GM12878 (cell line): ENCODE measurements around the gene INTS7. TPM values are rescaled to one million over a fixed set of nuclear protein-coding genes. Genes with fewer than 3 reads are reported as not detected.

Source experiments
- ATAC-seq: fragments of 200-7000 bp; cut with Tn5 transposase; 3 replicates; pipeline ENCODE4 v1.9.1; 2020; ENCODE audit warnings: mild to moderate bottlenecking, moderate library complexity
- BruUV-seq: library from RNA; stranded (reverse); fragments of 400-500 nt; replicated peaks from 2 replicates; lab custom pipeline; 2021; lab: Mats Ljungman, UMichigan
- CTCF ChIA-PET: fragments of 300-600 bp; sonication (Branson Sonifier 250); formaldehyde crosslinking; extraction: SDS; loops from one replicate; lab custom pipeline; 2021; ENCODE audit warnings: inconsistent platforms; lab: Yijun Ruan, JAX
- POLR2A ChIA-PET: fragments of 350-600 bp; formaldehyde crosslinking; extraction: SDS; loops from one replicate; lab custom pipeline; 2021; ENCODE audit warnings: inconsistent platforms; lab: Charles Lee
- RAD21 ChIA-PET: fragments of 300-600 bp; sonication (Branson Sonifier 250); formaldehyde crosslinking; loops from one replicate; lab custom pipeline; 2023; ENCODE audit warnings: antibody characterized with exemption; ENCODE audit not compliant: unreplicated experiment; lab: Charles Lee
- SMC1A ChIA-PET: fragments of 300-600 bp; sonication (Branson Sonifier 250); formaldehyde crosslinking; loops from one replicate; lab custom pipeline; 2023; ENCODE audit not compliant: unreplicated experiment, uncharacterized antibody; lab: Charles Lee
- DNase-seq: peaks from one replicate; pipeline ENCODE4 v3.0.0-alpha.2; 2011; ENCODE audit warnings: low read depth, low spot score
- FAIRE-seq: peaks from 3 replicates; lab custom pipeline; 2011; peaks lifted over from hg19 to GRCh38; lab: Jason Lieb, UNC
- H2AFZ ChIP-seq: 2 replicates; pipeline ENCODE4 v1.6.0; 2011; ENCODE audit warnings: low read depth, low read length, control low read depth; ENCODE audit not compliant: control insufficient read depth
- H3K27ac ChIP-seq: 2 replicates; pipeline ENCODE4 v1.5.1; 2011; ENCODE audit warnings: control low read depth; ENCODE audit not compliant: control insufficient read depth, insufficient read depth
- H3K27me3 ChIP-seq, 2 experiments: replicated peaks in 1 of 2; 2 replicates each; pipeline versions ENCODE4 v1.6.0 to v1.6.1; 2011; ENCODE audit warnings: low read length in 1 of 2; ENCODE audit not compliant: control insufficient read depth in 2 of 2, insufficient read depth in 2 of 2
- H3K36me3 ChIP-seq, 2 experiments: 2 replicates each; pipeline ENCODE4 v1.5.1; 2011; ENCODE audit warnings: low read length in 1 of 2; ENCODE audit not compliant: control insufficient read depth in 2 of 2, insufficient read depth in 2 of 2
- H3K4me1 ChIP-seq: 2 replicates; pipeline ENCODE4 v1.6.1; 2011; ENCODE audit warnings: mild to moderate bottlenecking, low read length, moderate library complexity, mixed read lengths; ENCODE audit not compliant: control insufficient read depth, insufficient read depth
- H3K4me2 ChIP-seq: 2 replicates; pipeline ENCODE4 v1.6.0; 2011; ENCODE audit warnings: control low read depth; ENCODE audit not compliant: control insufficient read depth, insufficient read depth
- H3K4me3 ChIP-seq: fragments of 200-600 bp; sonication (generic); 2 replicates; pipeline ENCODE4 v1.5.1; 2016
- H3K79me2 ChIP-seq: 2 replicates; pipeline ENCODE4 v1.6.0; 2011; ENCODE audit warnings: low read length; ENCODE audit not compliant: control insufficient read depth, insufficient read depth
- H3K9ac ChIP-seq: 2 replicates; pipeline ENCODE4 v1.8.0; 2011; ENCODE audit warnings: low read length, control low read depth, mixed read lengths; ENCODE audit not compliant: control insufficient read depth, insufficient read depth
- H3K9me3 ChIP-seq: replicated peaks from 3 replicates; pipeline ENCODE4 v1.5.1; 2011; ENCODE audit warnings: mild to moderate bottlenecking, low read length; ENCODE audit not compliant: control insufficient read depth, insufficient read depth
- H4K20me1 ChIP-seq: 2 replicates; pipeline ENCODE4 v1.6.0; 2011; ENCODE audit not compliant: control insufficient read depth, insufficient read depth
- BRCA1 ChIP-seq: IDR thresholded peaks from 2 replicates; pipeline ENCODE4 v1.6.1; 2011; ENCODE audit warnings: low read depth, low read length, improper control_type of control experiment
- CEBPZ ChIP-seq: fragments of 150-350 bp; IDR thresholded peaks from 2 replicates; pipeline ENCODE4 v1.6.1; 2016; ENCODE audit warnings: low read depth, low read length
- NR2C2 ChIP-seq: IDR thresholded peaks from 2 replicates; pipeline ENCODE4 v1.6.1; 2011; ENCODE audit warnings: borderline replicate concordance, low read depth; ENCODE audit not compliant: control insufficient read depth, insufficient read length
- PBX3 ChIP-seq: IDR thresholded peaks from 2 replicates; pipeline ENCODE4 v1.6.1; 2011; ENCODE audit warnings: mild to moderate bottlenecking, low read depth, low read length, moderate library complexity; ENCODE audit not compliant: insufficient replicate concordance
- POLR2AphosphoS2 ChIP-seq: IDR thresholded peaks from 2 replicates; pipeline ENCODE4 v1.6.1; 2011; ENCODE audit warnings: low read depth, mild to moderate bottlenecking, low read length, improper control_type of control experiment, moderate library complexity
- RUNX3 ChIP-seq: IDR thresholded peaks from 2 replicates; pipeline ENCODE4 v1.6.1; 2012; ENCODE audit warnings: low read length, inconsistent platforms
- ZBTB40 ChIP-seq: fragments of 450-650 bp; IDR thresholded peaks from 2 replicates; pipeline ENCODE4 v1.6.1; 2016; ENCODE audit warnings: mild to moderate bottlenecking, moderate library complexity, borderline replicate concordance
- WGBS: methylation state at CpG from one replicate; pipeline ENCODE4 v1.1.6; 2016; ENCODE audit warnings: low lambda C conversion rate; ENCODE audit not compliant: insufficient replicate concordance, insufficient coverage; ENCODE audit errors: missing lambda C conversion rate; 5-methylcytosine and 5-hydroxymethylcytosine counted together
- in situ Hi-C: fragments of 300-500 bp; cut with MboI; formaldehyde crosslinking; loops from 9 replicates; pipeline ENCODE4 v1.14.3; 2018; ENCODE audit warnings: mixed read lengths
- intact Hi-C: fragments of 100-400 bp; cut with micrococcal nuclease; formaldehyde crosslinking; loops from one replicate; pipeline ENCODE4 v1.14.2; 2022; ENCODE audit not compliant: unreplicated experiment
- polyA plus RNA-seq, 11 experiments: library from polyadenylated mRNA; depleted of rRNA in 4 of 11; unstranded in 6 of 11; stranded (reverse) in 5 of 11; fragments of >200 nt; fragmentation: Nextera tagmentation in 4 of 11; fragmentation: Illumina TruSeq in 1 of 11; extraction: Ambion mirVana in 4 of 11; extraction: Trizol in 1 of 11; gene quantifications; 1 replicate in 1 of 11; 2 replicates in 10 of 11; pipeline versions ENCODE4 v1.2.1 to v1.2.3, GENCODE V29; 2011 to 2016; ENCODE audit warnings: inconsistent platforms in 2 of 11, missing spikeins in 2 of 11, low read depth in 1 of 11
- total RNA-seq, 4 experiments: library from RNA; depleted of rRNA in 3 of 4; stranded (reverse); fragments of >200 nt in 3 of 4; fragmentation: Illumina TruSeq in 1 of 4; extraction: Trizol in 1 of 4; gene quantifications; 2 replicates each; pipeline versions ENCODE4 v1.2.1 to v1.2.3, GENCODE V29; 2013 to 2021

INTS7 gene
- total and polyA plus RNA-seq, 10 of the 15 experiments (the other 5 are each of a cell fraction or from before 2014, with no cell fraction given): 17.1 to 49.1 (median 26.8) TPM

- Histone ChIP-seq H3K9me3 (no peaks in the 10 kb centered on the region), H4K20me1 (no peaks in the 10 kb centered on the region), H3K4me1 (no peaks in the 10 kb centered on the region), H3K4me3 (no peak overlapping the region), H3K36me3 (no peaks in the 10 kb centered on the region), H3K4me2 (no peak overlapping the region), H2AFZ (no peak overlapping the region; the same call in 1 of the 2 replicates), H3K27me3 (no peaks in the 10 kb centered on the region)
- no peak for DNase-seq
- no peak for FAIRE-seq
- CTCF ChIA-PET: interaction anchor here (0.7 to 1.5 kb wide), 3 partner anchors 9 to 88 kb away, joined by 3 to 4 read pairs (median 4); no protein-coding TSS in a partner anchor
- BruUV-seq: no TSS peak
- intact Hi-C loops: no loop called here
- TF ChIP-seq PBX3 (no peak), POLR2AphosphoS2 (no peak)
- TF ChIP-seq, all 136 proteins: peak for 0
- no peak; the same call in 2 of the 3 replicates for ATAC-seq
- Histone ChIP-seq H3K79me2 (no peaks in the 10 kb centered on the region), H3K9ac (no peak overlapping the region), H3K27ac (no peak overlapping the region)
- SMC1A ChIA-PET: interaction anchor here (0.6 to 1.3 kb wide), 4 partner anchors 15 to 227 kb away, joined by 3 read pairs; no protein-coding TSS in a partner anchor
- RAD21 ChIA-PET: no interaction called here
- in situ Hi-C loops: no loop called here
- POLR2A ChIA-PET: no interaction called here
- 44% methylated on average over 7 of the region's 7 CpGs for WGBS
Measured at GRCh38 chr1:211925016-211925415, 110.3 kb downstream of the INTS7 start.

GRCh38 chr1:211924256-211924655, 111.1 kb downstream of the INTS7 start:
- no peaks in the 10 kb centered on the region for H3K79me2 ChIP-seq
- no peaks in the 10 kb centered on the region for H3K36me3 ChIP-seq
- H3K27me3 ChIP-seq: no peaks in the 10 kb centered on the region
- in situ Hi-C loops: no loop called here
- H3K9me3 ChIP-seq: no peaks in the 10 kb centered on the region
- no peaks in the 10 kb centered on the region for H4K20me1 ChIP-seq
- no TSS peak for BruUV-seq
- no peaks in the 10 kb centered on the region for H3K4me1 ChIP-seq
- no peak overlapping the region for H2AFZ ChIP-seq
- whole genome bisulfite sequencing: 80% methylated on average over 10 of the region's 10 CpGs
- no peak overlapping the region for H3K4me2 ChIP-seq
- ChIA-PET CTCF (interaction anchor here (0.7 to 1.5 kb wide), 4 partner anchors 10 to 89 kb away, joined by 3 to 4 read pairs (median 4); no protein-coding TSS in a partner anchor), RAD21 (no interaction called here), POLR2A (interaction anchor here (0.6 kb wide), 1 partner anchor 105 kb away, joined by 3 read pairs; no protein-coding TSS in a partner anchor), SMC1A (interaction anchor here (0.7 to 1.3 kb wide), 4 partner anchors 14 to 227 kb away, joined by 3 to 4 read pairs (median 3); no protein-coding TSS in a partner anchor)
- H3K27ac ChIP-seq: no peak overlapping the region
- FAIRE-seq (no peak), DNase-seq (no peak), ATAC-seq (no peak)
- no peak overlapping the region for H3K9ac ChIP-seq
- intact Hi-C loops: no loop called here
- H3K4me3 ChIP-seq: no peak overlapping the region
- TF ChIP-seq NR2C2 (no peak), BRCA1 (no peak), RUNX3 (no peak), CEBPZ (no peak), ZBTB40 (no peak)
